Kidney (tissue), 14 donors: ENCODE results near the gene ARPC2. TPM values are rescaled to one million over a fixed set of nuclear protein-coding genes. Genes with fewer than 3 reads are reported as not detected.
"Not testable (repeated sequence)": the region's sequence is repeated elsewhere in the genome, so short reads cannot be mapped to it uniquely, and the experiment has no call there.

ENCODE experiments used
- DNase-seq, 5 donors: peaks; one replicate each; pipeline ENCODE4 v3.0.0-alpha.2; 2013 to 2020
- FAIRE-seq: peaks from 2 replicates; lab custom pipeline; 2012; peaks lifted over from hg19 to GRCh38; lab: Jason Lieb, UNC
- H3K27ac ChIP-seq, 2 donors: one replicate each; pipeline ENCODE4 v1.7.0; 2013; ENCODE audit warnings: low read depth in 2 of 2, low read length in 2 of 2, inconsistent platforms in 1 of 2
- H3K27me3 ChIP-seq: one replicate; pipeline ENCODE4 v1.7.1; 2013; ENCODE audit warnings: low read length, inconsistent platforms; ENCODE audit not compliant: control insufficient read depth, insufficient read depth
- H3K36me3 ChIP-seq, 3 donors: one replicate each; pipeline versions ENCODE4 v1.7.0 to v1.7.1; 2013; ENCODE audit warnings: low read length in 3 of 3, control low read depth in 1 of 3, inconsistent platforms in 1 of 3; ENCODE audit not compliant: insufficient read depth in 3 of 3, control insufficient read depth in 2 of 3
- H3K4me1 ChIP-seq, 3 donors: one replicate each; pipeline versions ENCODE4 v1.7.0 to v1.7.1; 2013; ENCODE audit warnings: low read length in 3 of 3, inconsistent platforms in 1 of 3, low read depth in 1 of 3; ENCODE audit not compliant: control insufficient read depth in 2 of 3, insufficient read depth in 2 of 3
- H3K4me3 ChIP-seq, 3 donors: one replicate each; pipeline versions ENCODE4 v1.7.0 to v1.8.1; 2013; ENCODE audit warnings: low read length in 3 of 3, control low read depth in 1 of 3, inconsistent platforms in 1 of 3
- H3K9ac ChIP-seq, 3 donors: one replicate each; pipeline versions ENCODE4 v1.7.0 to v1.7.1; 2013; ENCODE audit warnings: low read length in 3 of 3, control low read depth in 1 of 3, inconsistent platforms in 1 of 3
- H3K9me3 ChIP-seq, 3 donors: one replicate each; pipeline versions ENCODE4 v1.7.0 to v1.7.1; 2013; ENCODE audit warnings: low read length in 3 of 3, control low read depth in 1 of 3, inconsistent platforms in 1 of 3; ENCODE audit not compliant: control insufficient read depth in 2 of 3, insufficient read depth in 1 of 3
- CTCF ChIP-seq: IDR thresholded peaks from 3 replicates; pipeline ENCODE4 v1.5.1; 2012; ENCODE audit warnings: mild to moderate bottlenecking, moderate library complexity, borderline replicate concordance; ENCODE audit not compliant: insufficient read depth; ENCODE audit errors: extremely low read depth
- intact Hi-C: fragments of 100-400 bp; cut with DNase I; formaldehyde crosslinking; loops from one replicate; pipeline ENCODE4 v1.11.1; 2022
- polyA plus RNA-seq: library from polyadenylated mRNA; stranded (reverse); fragments of 350-450 nt; fragmentation: Illumina TruSeq; extraction: RNeasy Lipid Tissue Mini Kit (QIAGEN cat#74804); gene quantifications from one replicate; pipeline ENCODE4 v1.2.3, GENCODE V29; 2014; ENCODE audit warnings: low read depth, low replicate concordance; ENCODE audit not compliant: insufficient read depth
- total RNA-seq: library from RNA; stranded (reverse); fragmentation: NEBNext Ultra II Directional; extraction: Animal tissue kit (Norgen Biotek cat#: 25700); gene quantifications from one replicate; pipeline ENCODE4 v1.2.1, GENCODE V29; 2021
- donor health status: control.
- donor health status: control.
- donor health status: control.
- donor health status: control.
- donor health status: control.
- donor health status: DM: yes; HTN: yes; CAD: no.
- donor health status: Normal renal cell carcinoma (clear cell type).

Gene ARPC2
- total and polyA plus RNA-seq, 2 donors from 2014 or later = 195 to 252 TPM

GRCh38 chr2:218271487-218271797 is 54.5 kb downstream of the ARPC2 start:
- H3K9me3 ChIP-seq = no peaks in the 10 kb centered on the region
- peak overlapping the region in 2 of 3 donors; percentile 81 to 95 for H3K4me3 ChIP-seq
- H3K4me1 ChIP-seq = peaks cover 0 to 29% (median 8%) of the 10 kb centered on the region in 3 donors
- H3K9ac ChIP-seq = peak overlapping the region in 2 of 3 donors; percentile 43 to 56
- peak overlapping the region; percentile 5 to 43 for H3K27ac ChIP-seq
- TF ChIP-seq CTCF = no peak
- FAIRE-seq = no peak
- H3K27me3 ChIP-seq = no peaks in the 10 kb centered on the region
- intact Hi-C loops = loop anchor here (10.0 kb wide), 1 partner anchor 193 kb away; no protein-coding TSS in a partner anchor
- H3K36me3 ChIP-seq = peaks cover 0 to 42% (median 26%) of the 10 kb centered on the region in 3 donors
- DNase-seq = no peak

GRCh38 chr2:218271865-218272530 is 55.0 kb downstream of the ARPC2 start:
- peak overlapping the region in 2 of 3 donors; percentile 43 to 56 for H3K9ac ChIP-seq
- FAIRE-seq (no peak), DNase-seq (peak in 1 of 5 donors; percentile 54)
- H3K4me3 ChIP-seq = peak overlapping the region in 2 of 3 donors; percentile 3 to 81
- peak overlapping the region; percentile 40 to 43 for H3K27ac ChIP-seq
- intact Hi-C loops = loop anchor here (10.0 kb wide), 1 partner anchor 193 kb away; no protein-coding TSS in a partner anchor
- H3K27me3 ChIP-seq = no peaks in the 10 kb centered on the region
- peaks cover 0 to 29% (median 8%) of the 10 kb centered on the region in 3 donors for H3K4me1 ChIP-seq
- H3K36me3 ChIP-seq = peaks cover 0 to 42% (median 32%) of the 10 kb centered on the region in 3 donors
- no peaks in the 10 kb centered on the region for H3K9me3 ChIP-seq
- no peak for TF ChIP-seq CTCF

GRCh38 chr2:218272531-218273212 is 55.7 kb downstream of the ARPC2 start:
- H3K9me3 ChIP-seq = no peaks in the 10 kb centered on the region
- no peak overlapping the region for H3K9ac ChIP-seq
- H3K27ac ChIP-seq = peak overlapping the region; percentile 12 to 59
- DNase-seq (peak; percentile 82 to 95 (median 89)), FAIRE-seq (no peak)
- TF ChIP-seq CTCF = peak; percentile 90
- H3K36me3 ChIP-seq = peaks cover 0 to 42% (median 35%) of the 10 kb centered on the region in 3 donors
- H3K4me3 ChIP-seq = no peak overlapping the region
- intact Hi-C loops = loop anchor here (10.0 kb wide), 1 partner anchor 192 kb away; no protein-coding TSS in a partner anchor
- H3K27me3 ChIP-seq = no peaks in the 10 kb centered on the region
- H3K4me1 ChIP-seq = peaks cover 0 to 29% (median 8%) of the 10 kb centered on the region in 3 donors

- peaks cover 0 to 29% (median 8%) of the 10 kb centered on the region in 3 donors for H3K4me1 ChIP-seq
- not testable (repeated sequence) for H3K9ac ChIP-seq, FAIRE-seq, H3K27me3 ChIP-seq, H3K4me3 ChIP-seq, H3K9me3 ChIP-seq
- H3K36me3 ChIP-seq = peaks cover 0 to 48% (median 42%) of the 10 kb centered on the region in 3 donors
- intact Hi-C loops = loop anchor here (10.0 kb wide), 1 partner anchor 191 kb away; no protein-coding TSS in a partner anchor
- DNase-seq = peak in 1 of 5 donors; percentile 56
- peak overlapping the region; percentile 12 to 59 for H3K27ac ChIP-seq
These were observed 56.4 kb downstream of the ARPC2 start for GRCh38 chr2:218273214-218273907.
